Suprapubic skin (tissue), 3 donors: ENCODE results near the gene TAP2.

Experiments
- POLR2A ChIP-seq, 2 donors: fragments of 450-650 bp; IDR thresholded peaks; one replicate each; pipeline ENCODE4 v1.6.1; 2017; ENCODE audit warnings: antibody characterized with exemption in 2 of 2, mild to moderate bottlenecking in 2 of 2, moderate library complexity in 2 of 2
- TF ChIP-seq, protein P1 (sequence below), 2 donors: fragments of 200-600 bp in 1 of 2; fragments of 450-650 bp in 1 of 2; sonication (generic) in 1 of 2; IDR thresholded peaks; one replicate each; pipeline ENCODE4 v1.5.1; 2016 to 2019; ENCODE audit warnings: antibody characterized with exemption in 2 of 2, mild to moderate bottlenecking in 1 of 2, moderate library complexity in 1 of 2

DNA sequence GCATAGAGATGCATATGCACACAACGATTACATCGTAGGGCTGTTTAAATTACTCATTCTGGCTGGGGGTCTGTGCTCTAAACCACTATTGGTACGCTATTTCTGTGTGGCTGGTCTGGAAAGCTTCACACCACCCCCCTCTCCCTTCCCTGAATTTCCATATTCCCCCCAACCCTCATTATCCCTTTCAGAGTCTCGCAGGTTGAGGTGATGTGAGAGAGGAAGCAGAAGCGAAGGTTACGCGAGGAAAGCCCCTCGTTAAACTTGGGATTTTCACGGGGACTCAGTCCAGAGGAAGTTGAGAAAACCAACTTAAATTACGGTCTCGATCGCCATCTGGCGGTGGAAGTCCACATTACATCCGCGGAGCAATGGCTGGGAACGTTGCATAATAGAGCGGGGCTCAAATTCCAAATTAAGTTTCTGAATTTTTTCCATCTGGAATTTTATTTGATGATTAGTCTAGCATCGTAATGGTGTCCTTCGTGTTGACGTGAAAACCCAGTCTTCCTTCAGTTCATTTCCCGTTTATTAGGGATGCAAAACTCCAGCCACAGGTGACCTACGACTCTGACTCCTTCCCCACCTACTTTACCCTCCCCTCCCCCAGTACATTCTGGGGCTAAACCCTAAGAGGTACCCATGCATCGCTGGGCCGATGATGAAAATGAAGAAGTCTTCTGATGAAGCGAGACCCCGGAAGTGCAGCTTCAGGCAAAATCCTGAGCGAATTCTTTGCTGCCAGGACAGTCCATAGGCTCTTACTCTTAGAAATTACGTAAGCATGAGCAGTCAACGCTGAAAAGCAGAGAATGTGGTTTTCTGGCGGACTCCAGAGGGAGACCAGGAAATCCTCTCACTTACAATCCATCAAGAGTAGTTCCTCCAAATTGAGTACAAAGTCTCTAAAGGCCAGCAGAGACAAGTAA is 41.4 kb downstream of the TAP2 start:
- TF ChIP-seq, protein P1, sequence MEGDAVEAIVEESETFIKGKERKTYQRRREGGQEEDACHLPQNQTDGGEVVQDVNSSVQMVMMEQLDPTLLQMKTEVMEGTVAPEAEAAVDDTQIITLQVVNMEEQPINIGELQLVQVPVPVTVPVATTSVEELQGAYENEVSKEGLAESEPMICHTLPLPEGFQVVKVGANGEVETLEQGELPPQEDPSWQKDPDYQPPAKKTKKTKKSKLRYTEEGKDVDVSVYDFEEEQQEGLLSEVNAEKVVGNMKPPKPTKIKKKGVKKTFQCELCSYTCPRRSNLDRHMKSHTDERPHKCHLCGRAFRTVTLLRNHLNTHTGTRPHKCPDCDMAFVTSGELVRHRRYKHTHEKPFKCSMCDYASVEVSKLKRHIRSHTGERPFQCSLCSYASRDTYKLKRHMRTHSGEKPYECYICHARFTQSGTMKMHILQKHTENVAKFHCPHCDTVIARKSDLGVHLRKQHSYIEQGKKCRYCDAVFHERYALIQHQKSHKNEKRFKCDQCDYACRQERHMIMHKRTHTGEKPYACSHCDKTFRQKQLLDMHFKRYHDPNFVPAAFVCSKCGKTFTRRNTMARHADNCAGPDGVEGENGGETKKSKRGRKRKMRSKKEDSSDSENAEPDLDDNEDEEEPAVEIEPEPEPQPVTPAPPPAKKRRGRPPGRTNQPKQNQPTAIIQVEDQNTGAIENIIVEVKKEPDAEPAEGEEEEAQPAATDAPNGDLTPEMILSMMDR (IDR thresholded peaks at IDR 0.05), result peak; percentile 78 to 95
- TF ChIP-seq POLR2A (IDR thresholded peaks at IDR 0.05), result no peak
